CD14-positive monocyte (primary cell): ENCODE results near the gene SPATA9. TPM values are rescaled to one million over a fixed set of nuclear protein-coding genes. Genes with fewer than 3 reads are reported as not detected.

Experiments
- DNase-seq, 3 donors: peaks; one replicate each; pipeline ENCODE4 v3.0.0-alpha.2; 2011 to 2022
- H2AFZ ChIP-seq: 2 replicates; pipeline ENCODE4 v1.6.0; 2012; ENCODE audit warnings: mild to moderate bottlenecking, low read depth, low read length, inconsistent platforms; ENCODE audit not compliant: insufficient read depth, poor library complexity, severe bottlenecking
- H3K27ac ChIP-seq, 2 donors: 1 replicate in 1 of 2; 2 replicates in 1 of 2; pipeline ENCODE4 v1.5.1; 2012 to 2013; ENCODE audit warnings: low read length in 2 of 2, control low read depth in 1 of 2, inconsistent platforms in 1 of 2, low read depth in 1 of 2, mild to moderate bottlenecking in 1 of 2
- H3K27me3 ChIP-seq, 2 donors: one replicate each; pipeline versions ENCODE4 v1.6.0 to v1.6.1; 2011 to 2013; ENCODE audit warnings: low read length in 2 of 2; ENCODE audit not compliant: control insufficient read depth in 2 of 2, insufficient read depth in 2 of 2
- H3K36me3 ChIP-seq, 2 donors: replicated peaks in 1 of 2; 1 replicate in 1 of 2; 2 replicates in 1 of 2; pipeline versions ENCODE4 v1.5.1 to v1.6.1; 2012 to 2013; ENCODE audit warnings: low read length in 2 of 2, control low read depth in 1 of 2, inconsistent platforms in 1 of 2, mild to moderate bottlenecking in 1 of 2; ENCODE audit not compliant: insufficient read depth in 2 of 2, control insufficient read depth in 1 of 2
- H3K4me1 ChIP-seq, 2 donors: 1 replicate in 1 of 2; 2 replicates in 1 of 2; pipeline versions ENCODE4 v1.5.1 to v1.6.1; 2012 to 2013; ENCODE audit warnings: low read length in 2 of 2, control low read depth in 1 of 2, inconsistent platforms in 1 of 2, mild to moderate bottlenecking in 1 of 2, moderate library complexity in 1 of 2; ENCODE audit not compliant: insufficient read depth in 2 of 2, control insufficient read depth in 1 of 2
- H3K4me2 ChIP-seq: replicated peaks from 2 replicates; pipeline ENCODE3; 2012; ENCODE audit warnings: low read length, moderate library complexity, mild to moderate bottlenecking; ENCODE audit not compliant: poor library complexity, severe bottlenecking; ENCODE audit errors: extremely low read depth
- H3K4me3 ChIP-seq, 3 experiments: fragments of 200-600 bp in 1 of 3; sonication (generic) in 1 of 3; replicated peaks in 1 of 3; 1 replicate in 2 of 3; 2 replicates in 1 of 3; pipeline ENCODE4 v1.5.1; 2011 to 2013; ENCODE audit warnings: low read length in 3 of 3, mild to moderate bottlenecking in 3 of 3, control low read depth in 2 of 3, low read depth in 2 of 3, inconsistent platforms in 1 of 3, moderate library complexity in 1 of 3
- H3K79me2 ChIP-seq: 2 replicates; pipeline ENCODE4 v1.6.0; 2012; ENCODE audit warnings: mild to moderate bottlenecking, control low read depth, inconsistent platforms, low read length, moderate library complexity; ENCODE audit not compliant: insufficient read depth
- H3K9ac ChIP-seq: 2 replicates; pipeline ENCODE4 v1.6.0; 2017; ENCODE audit warnings: low read length, mild to moderate bottlenecking; ENCODE audit not compliant: insufficient read depth, poor library complexity, severe bottlenecking
- H3K9me3 ChIP-seq, 2 donors: replicated peaks in 1 of 2; 1 replicate in 1 of 2; 2 replicates in 1 of 2; pipeline versions ENCODE4 v1.5.1 to v1.6.1; 2012 to 2013; ENCODE audit warnings: low read length in 2 of 2, control low read depth in 1 of 2; ENCODE audit not compliant: control insufficient read depth in 1 of 2, insufficient read depth in 1 of 2
- H4K20me1 ChIP-seq: 2 replicates; pipeline ENCODE4 v1.6.0; 2012; ENCODE audit warnings: mild to moderate bottlenecking, low read length, control low read depth, moderate library complexity; ENCODE audit not compliant: insufficient read depth
- H3K27ac Mint-ChIP-seq, 7 donors: one replicate each; pipeline ENCODE4 v1.8.0; 2020; ENCODE audit warnings: mild to moderate bottlenecking in 7 of 7, mixed read lengths in 7 of 7, moderate library complexity in 6 of 7, inconsistent platforms in 2 of 7
- H3K27me3 Mint-ChIP-seq, 3 donors: one replicate each; pipeline ENCODE4 v1.8.0; 2021 to 2022; ENCODE audit warnings: low read depth in 3 of 3, mild to moderate bottlenecking in 3 of 3, mixed read lengths in 3 of 3, moderate library complexity in 3 of 3, inconsistent platforms in 1 of 3
- H3K36me3 Mint-ChIP-seq, 2 donors: one replicate each; pipeline ENCODE4 v1.8.0; 2020; ENCODE audit warnings: mixed read lengths in 2 of 2, inconsistent platforms in 1 of 2, mild to moderate bottlenecking in 1 of 2
- H3K4me1 Mint-ChIP-seq: one replicate; pipeline ENCODE4 v1.8.0; 2020; ENCODE audit warnings: mild to moderate bottlenecking, mixed read lengths
- H3K4me3 Mint-ChIP-seq, 2 donors: one replicate each; pipeline ENCODE4 v1.8.0; 2020; ENCODE audit warnings: mild to moderate bottlenecking in 2 of 2, mixed read lengths in 2 of 2, moderate library complexity in 1 of 2
- H3K9me3 Mint-ChIP-seq, 7 donors: one replicate each; pipeline ENCODE4 v1.8.0; 2020 to 2022; ENCODE audit warnings: mixed read lengths in 7 of 7, mild to moderate bottlenecking in 6 of 7, moderate library complexity in 6 of 7, inconsistent platforms in 2 of 7
- WGBS: methylation state at CpG from one replicate; pipeline ENCODE4 v1.1.5; 2013; ENCODE audit warnings: missing lambda C conversion rate; ENCODE audit not compliant: insufficient coverage; 5-methylcytosine and 5-hydroxymethylcytosine counted together
- intact Hi-C, 2 donors: fragments of 100-400 bp; cut with micrococcal nuclease; formaldehyde crosslinking; loops; one replicate each; pipeline versions ENCODE4 v1.15.0 to v1.15.1; 2023
- polyA plus RNA-seq, 3 donors: library from polyadenylated mRNA; depleted of rRNA in 1 of 3; unstranded in 2 of 3; stranded (reverse) in 1 of 3; fragments of 300-500 nt in 2 of 3; fragments of >200 nt in 1 of 3; fragmentation: Illumina TruSeq in 2 of 3; gene quantifications; 1 replicate in 2 of 3; 2 replicates in 1 of 3; pipeline ENCODE4 v1.2.3, GENCODE V29; 2012 to 2021
- TF ChIP-seq, protein P1 (sequence below): fragments of 200-600 bp; IDR thresholded peaks from one replicate; pipeline ENCODE4 v1.8.0; 2022; ENCODE audit warnings: antibody characterized with exemption, mild to moderate bottlenecking

The SPATA9 gene
- polyA plus RNA-seq, 3 donors: not detected

DNA sequence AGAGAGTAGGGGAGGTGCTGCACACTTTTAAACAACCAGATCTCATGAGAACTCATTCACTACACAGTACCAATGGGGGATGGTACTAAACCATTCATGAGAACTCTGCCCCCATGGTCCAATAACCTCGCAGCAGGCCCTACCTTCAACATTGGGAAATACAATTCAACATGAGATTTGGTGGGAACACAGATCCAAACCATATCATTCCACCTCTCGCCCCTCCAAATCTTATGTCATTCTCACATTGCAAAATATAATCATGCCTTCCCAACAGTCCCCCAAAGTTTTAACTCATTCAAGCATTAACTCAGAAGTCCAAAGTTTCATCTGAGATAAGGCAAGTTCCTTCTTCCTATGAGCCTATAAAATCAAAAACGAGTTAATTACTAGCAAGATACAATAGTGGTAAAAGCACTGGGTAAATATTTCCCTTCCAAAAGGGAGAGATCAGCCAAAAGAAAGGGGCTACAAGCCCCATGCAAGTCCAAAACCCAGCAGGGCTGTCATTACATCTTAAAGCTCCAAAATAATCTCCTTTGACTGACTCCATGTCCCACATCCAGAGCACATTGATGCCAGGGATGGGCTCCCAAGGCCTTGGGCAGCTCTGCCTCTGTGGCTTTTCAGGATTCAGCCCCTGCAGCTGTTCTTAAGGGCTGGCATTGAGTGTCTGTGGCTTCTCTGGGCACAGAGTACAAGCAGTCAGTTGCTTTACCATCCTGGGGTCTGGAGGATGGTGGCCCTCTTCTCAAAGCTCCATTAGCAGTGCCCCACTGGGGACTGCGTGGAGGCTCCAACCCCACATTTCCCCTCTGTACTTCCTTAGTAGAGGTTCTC lies 54.6 kb downstream of the SPATA9 start:
- WGBS: 83% methylated on average over 3 of the region's 4 CpGs
- no peak overlapping the region for H3K4me3 Mint-ChIP-seq
- TF ChIP-seq, protein P1, sequence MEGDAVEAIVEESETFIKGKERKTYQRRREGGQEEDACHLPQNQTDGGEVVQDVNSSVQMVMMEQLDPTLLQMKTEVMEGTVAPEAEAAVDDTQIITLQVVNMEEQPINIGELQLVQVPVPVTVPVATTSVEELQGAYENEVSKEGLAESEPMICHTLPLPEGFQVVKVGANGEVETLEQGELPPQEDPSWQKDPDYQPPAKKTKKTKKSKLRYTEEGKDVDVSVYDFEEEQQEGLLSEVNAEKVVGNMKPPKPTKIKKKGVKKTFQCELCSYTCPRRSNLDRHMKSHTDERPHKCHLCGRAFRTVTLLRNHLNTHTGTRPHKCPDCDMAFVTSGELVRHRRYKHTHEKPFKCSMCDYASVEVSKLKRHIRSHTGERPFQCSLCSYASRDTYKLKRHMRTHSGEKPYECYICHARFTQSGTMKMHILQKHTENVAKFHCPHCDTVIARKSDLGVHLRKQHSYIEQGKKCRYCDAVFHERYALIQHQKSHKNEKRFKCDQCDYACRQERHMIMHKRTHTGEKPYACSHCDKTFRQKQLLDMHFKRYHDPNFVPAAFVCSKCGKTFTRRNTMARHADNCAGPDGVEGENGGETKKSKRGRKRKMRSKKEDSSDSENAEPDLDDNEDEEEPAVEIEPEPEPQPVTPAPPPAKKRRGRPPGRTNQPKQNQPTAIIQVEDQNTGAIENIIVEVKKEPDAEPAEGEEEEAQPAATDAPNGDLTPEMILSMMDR: no peak
- no peaks in the 10 kb centered on the region for H4K20me1 ChIP-seq
- peaks cover 0 to 9% (median 5%) of the 10 kb centered on the region in 7 donors for H3K9me3 Mint-ChIP-seq
- intact Hi-C loops: no loop called here
- H3K27me3 Mint-ChIP-seq: peaks cover 0 to 4% (median 2%) of the 10 kb centered on the region in 3 donors
- no peak overlapping the region for H3K4me2 ChIP-seq
- no peak for DNase-seq
- H3K4me1 ChIP-seq: peaks cover 0 to 7% of the 10 kb centered on the region in 2 donors
- no peaks in the 10 kb centered on the region for H3K79me2 ChIP-seq
- H2AFZ ChIP-seq: no peak overlapping the region
- H3K27me3 ChIP-seq: no peaks in the 10 kb centered on the region
- H3K36me3 ChIP-seq: no peaks in the 10 kb centered on the region
- peaks cover 0 to 3% of the 10 kb centered on the region in 2 donors for H3K9me3 ChIP-seq
- H3K4me3 ChIP-seq: no peak overlapping the region
- peaks cover 14% of the 10 kb centered on the region for H3K4me1 Mint-ChIP-seq
- H3K27ac ChIP-seq: no peak overlapping the region
- no peak overlapping the region for H3K9ac ChIP-seq
- no peaks in the 10 kb centered on the region for H3K36me3 Mint-ChIP-seq
- H3K27ac Mint-ChIP-seq: no peak overlapping the region

- no CpG with 5 or more reads among the region's 1 CpG for WGBS
- H3K79me2 ChIP-seq: no peaks in the 10 kb centered on the region
- H3K4me1 Mint-ChIP-seq: peaks cover 18% of the 10 kb centered on the region
- no peaks in the 10 kb centered on the region for H3K36me3 ChIP-seq
- no peak overlapping the region for H3K4me3 ChIP-seq
- peaks cover 2 to 8% (median 3%) of the 10 kb centered on the region in 3 donors for H3K27me3 Mint-ChIP-seq
- no peak overlapping the region for H3K9ac ChIP-seq
- H3K27ac ChIP-seq: no peak overlapping the region
- H3K36me3 Mint-ChIP-seq: no peaks in the 10 kb centered on the region
- TF ChIP-seq, protein P1: no peak
- H3K4me2 ChIP-seq: no peak overlapping the region
- H3K4me1 ChIP-seq: peaks cover 8 to 12% of the 10 kb centered on the region in 2 donors
- intact Hi-C loops: no loop called here
- peaks cover 0 to 4% (median 2%) of the 10 kb centered on the region in 7 donors for H3K9me3 Mint-ChIP-seq
- no peaks in the 10 kb centered on the region for H4K20me1 ChIP-seq
- H3K4me3 Mint-ChIP-seq: no peak overlapping the region
- no peak overlapping the region for H3K27ac Mint-ChIP-seq
- H2AFZ ChIP-seq: no peak overlapping the region
- no peaks in the 10 kb centered on the region for H3K9me3 ChIP-seq
- DNase-seq: no peak
- H3K27me3 ChIP-seq: peaks cover 4 to 5% of the 10 kb centered on the region in 2 donors
Observed at GRCh38 chr5:95626701-95627100, 56.1 kb downstream of the SPATA9 start.
